ENCODE results near the gene CDRT4. TPM values are rescaled to one million over a fixed set of nuclear protein-coding genes. Genes with fewer than 3 reads are reported as not detected.

The CDRT4 gene
- 9.6 and 10.1 TPM in 2 replicates for total RNA-seq
- long read RNA-seq, partial matches to known transcripts: 0 of 7 reads
- long read RNA-seq, other reads (novel, unspliced or antisense): 6 of 7 reads

DNA sequence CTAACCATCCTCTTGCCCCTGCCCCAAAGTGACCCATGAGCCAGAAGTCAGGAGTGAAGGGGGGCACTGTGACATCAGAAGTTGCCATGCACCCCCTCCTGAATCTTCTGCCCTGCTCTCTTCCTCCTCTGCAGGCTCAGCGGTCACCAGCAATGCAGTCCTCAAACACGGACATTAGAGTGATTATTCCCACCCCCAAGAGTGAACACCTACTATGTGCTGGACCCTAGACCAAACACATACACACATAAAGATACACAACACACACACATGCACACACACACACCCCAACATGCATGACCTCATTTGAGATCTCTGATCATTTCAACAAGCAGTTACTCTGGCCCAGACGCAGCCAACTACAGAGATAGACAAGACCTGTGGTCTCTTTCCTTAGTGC, at the start of gene CDRT4:
Gene CDRT4 (minus strand): TSS at position 30 of the 400 bp plus-strand sequence. CDS start 27,383 bp downstream, outside the sequence.
- DNase-seq (ENCODE audit: extremely low spot score, unreplicated experiment): no peak
- Mint-ChIP-seq H3K27me3 (ENCODE audit: unreplicated experiment) (no peaks in the 10 kb centered on the region), H3K36me3 (ENCODE audit: unreplicated experiment) (no peaks in the 10 kb centered on the region), H3K4me1 (ENCODE audit: unreplicated experiment) (peaks cover 32% of the 10 kb centered on the region), H3K9me3 (ENCODE audit: unreplicated experiment) (no peaks in the 10 kb centered on the region), H3K4me3 (ENCODE audit: unreplicated experiment) (no peak within 1 kb of the TSS), H3K27ac (ENCODE audit: unreplicated experiment) (peak within 1 kb of the TSS; percentile 25)
- TF ChIP-seq, protein P1, sequence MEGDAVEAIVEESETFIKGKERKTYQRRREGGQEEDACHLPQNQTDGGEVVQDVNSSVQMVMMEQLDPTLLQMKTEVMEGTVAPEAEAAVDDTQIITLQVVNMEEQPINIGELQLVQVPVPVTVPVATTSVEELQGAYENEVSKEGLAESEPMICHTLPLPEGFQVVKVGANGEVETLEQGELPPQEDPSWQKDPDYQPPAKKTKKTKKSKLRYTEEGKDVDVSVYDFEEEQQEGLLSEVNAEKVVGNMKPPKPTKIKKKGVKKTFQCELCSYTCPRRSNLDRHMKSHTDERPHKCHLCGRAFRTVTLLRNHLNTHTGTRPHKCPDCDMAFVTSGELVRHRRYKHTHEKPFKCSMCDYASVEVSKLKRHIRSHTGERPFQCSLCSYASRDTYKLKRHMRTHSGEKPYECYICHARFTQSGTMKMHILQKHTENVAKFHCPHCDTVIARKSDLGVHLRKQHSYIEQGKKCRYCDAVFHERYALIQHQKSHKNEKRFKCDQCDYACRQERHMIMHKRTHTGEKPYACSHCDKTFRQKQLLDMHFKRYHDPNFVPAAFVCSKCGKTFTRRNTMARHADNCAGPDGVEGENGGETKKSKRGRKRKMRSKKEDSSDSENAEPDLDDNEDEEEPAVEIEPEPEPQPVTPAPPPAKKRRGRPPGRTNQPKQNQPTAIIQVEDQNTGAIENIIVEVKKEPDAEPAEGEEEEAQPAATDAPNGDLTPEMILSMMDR (IDR thresholded peaks at IDR 0.05): no peak

DNA sequence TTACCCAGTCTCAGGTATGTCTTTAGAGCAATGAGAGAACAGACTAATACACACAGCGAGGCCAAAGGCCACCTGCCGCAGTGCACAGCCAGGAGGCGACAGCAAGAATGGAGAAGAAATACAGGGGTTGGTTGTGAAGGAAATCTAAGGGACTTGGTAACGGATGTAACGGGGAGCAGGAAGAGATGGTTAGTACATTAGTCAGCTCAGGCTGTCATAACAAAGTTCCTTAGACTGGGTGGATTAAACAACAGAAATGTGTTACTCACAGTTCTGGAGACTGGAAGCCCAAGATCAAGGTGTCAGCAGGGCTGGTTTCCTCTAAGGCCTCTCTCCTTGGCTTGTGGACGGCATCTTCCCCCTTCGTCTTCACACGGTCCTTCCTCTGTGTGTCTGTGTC, 48.7 kb upstream of the CDRT4 start:
- DNase-seq (ENCODE audit: extremely low spot score, unreplicated experiment): no peak
- Mint-ChIP-seq H3K4me1 (ENCODE audit: unreplicated experiment) (peaks cover 18% of the 10 kb centered on the region), H3K27me3 (ENCODE audit: unreplicated experiment) (no peaks in the 10 kb centered on the region), H3K27ac (ENCODE audit: unreplicated experiment) (no peak overlapping the region), H3K36me3 (ENCODE audit: unreplicated experiment) (peaks cover 25% of the 10 kb centered on the region), H3K9me3 (ENCODE audit: unreplicated experiment) (no peaks in the 10 kb centered on the region), H3K4me3 (ENCODE audit: unreplicated experiment) (no peak overlapping the region)
- TF ChIP-seq, protein P1 (IDR thresholded peaks at IDR 0.05): no peak

DNA sequence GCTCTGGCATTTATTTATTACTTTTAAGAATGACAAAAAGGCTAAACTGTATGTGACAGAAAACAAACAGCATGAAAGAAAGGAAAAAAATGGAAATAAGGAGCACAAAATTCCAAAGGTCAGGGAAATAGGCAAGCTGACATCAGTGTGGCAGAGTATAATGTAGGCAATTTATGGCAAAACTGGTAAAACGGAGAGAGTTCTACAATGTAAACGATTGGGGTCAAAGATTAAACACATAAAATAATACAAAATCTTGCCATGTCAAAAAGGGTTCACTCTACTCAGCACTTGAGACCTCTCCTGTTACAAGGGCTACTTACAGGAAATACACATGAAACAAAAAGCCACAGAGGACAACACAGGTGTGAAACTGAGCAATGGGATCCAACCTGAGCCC, 47.0 kb upstream of the CDRT4 start:
- DNase-seq (ENCODE audit: extremely low spot score, unreplicated experiment): no peak
- TF ChIP-seq, protein P1 (IDR thresholded peaks at IDR 0.05): no peak
- peaks cover 26% of the 10 kb centered on the region for H3K4me1 Mint-ChIP-seq (ENCODE audit: unreplicated experiment)
- no peak overlapping the region for H3K27ac Mint-ChIP-seq (ENCODE audit: unreplicated experiment)
- H3K27me3 Mint-ChIP-seq (ENCODE audit: unreplicated experiment): no peaks in the 10 kb centered on the region
- peaks cover 30% of the 10 kb centered on the region for H3K36me3 Mint-ChIP-seq (ENCODE audit: unreplicated experiment)
- peaks cover 5% of the 10 kb centered on the region for H3K9me3 Mint-ChIP-seq (ENCODE audit: unreplicated experiment)
- no peak overlapping the region for H3K4me3 Mint-ChIP-seq (ENCODE audit: unreplicated experiment)

DNA sequence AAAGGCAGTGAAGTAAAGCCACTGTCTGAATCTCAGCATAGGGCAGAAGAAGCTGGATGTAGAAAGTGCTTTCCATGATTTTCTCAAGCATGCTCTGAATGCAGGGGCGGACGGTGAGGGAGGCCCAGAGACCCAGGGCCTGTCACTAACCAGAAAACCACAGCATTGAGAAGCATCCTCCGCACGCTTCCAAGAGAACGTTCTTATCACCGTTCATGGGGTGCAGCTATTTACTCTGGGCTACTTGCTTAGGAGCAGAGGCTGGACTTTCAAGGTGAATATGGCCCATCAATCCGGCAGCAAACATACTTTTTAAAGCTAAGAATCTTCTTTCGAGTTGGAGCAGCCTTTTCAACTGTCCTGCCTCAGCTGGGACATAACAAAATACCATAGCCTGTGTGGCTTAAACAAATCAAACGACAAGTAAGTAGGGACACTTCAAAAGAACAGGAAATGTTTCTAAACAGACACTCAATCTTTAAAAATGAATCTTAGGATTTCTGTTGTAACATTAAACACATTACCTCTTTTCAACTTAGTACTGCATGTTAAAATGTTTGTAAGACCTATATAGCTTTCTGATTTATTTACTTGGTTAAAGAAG, 46.5 kb upstream of the CDRT4 start:
- TF ChIP-seq, protein P1 (IDR thresholded peaks at IDR 0.05): no peak
- H3K27ac Mint-ChIP-seq (ENCODE audit: unreplicated experiment): peak overlapping the region; percentile 74
- peaks cover 26% of the 10 kb centered on the region for H3K4me1 Mint-ChIP-seq (ENCODE audit: unreplicated experiment)
- no peak for DNase-seq (ENCODE audit: extremely low spot score, unreplicated experiment)
- no peaks in the 10 kb centered on the region for H3K27me3 Mint-ChIP-seq (ENCODE audit: unreplicated experiment)
- H3K4me3 Mint-ChIP-seq (ENCODE audit: unreplicated experiment): no peak overlapping the region
- H3K36me3 Mint-ChIP-seq (ENCODE audit: unreplicated experiment): peaks cover 29% of the 10 kb centered on the region
- peaks cover 5% of the 10 kb centered on the region for H3K9me3 Mint-ChIP-seq (ENCODE audit: unreplicated experiment)

DNA sequence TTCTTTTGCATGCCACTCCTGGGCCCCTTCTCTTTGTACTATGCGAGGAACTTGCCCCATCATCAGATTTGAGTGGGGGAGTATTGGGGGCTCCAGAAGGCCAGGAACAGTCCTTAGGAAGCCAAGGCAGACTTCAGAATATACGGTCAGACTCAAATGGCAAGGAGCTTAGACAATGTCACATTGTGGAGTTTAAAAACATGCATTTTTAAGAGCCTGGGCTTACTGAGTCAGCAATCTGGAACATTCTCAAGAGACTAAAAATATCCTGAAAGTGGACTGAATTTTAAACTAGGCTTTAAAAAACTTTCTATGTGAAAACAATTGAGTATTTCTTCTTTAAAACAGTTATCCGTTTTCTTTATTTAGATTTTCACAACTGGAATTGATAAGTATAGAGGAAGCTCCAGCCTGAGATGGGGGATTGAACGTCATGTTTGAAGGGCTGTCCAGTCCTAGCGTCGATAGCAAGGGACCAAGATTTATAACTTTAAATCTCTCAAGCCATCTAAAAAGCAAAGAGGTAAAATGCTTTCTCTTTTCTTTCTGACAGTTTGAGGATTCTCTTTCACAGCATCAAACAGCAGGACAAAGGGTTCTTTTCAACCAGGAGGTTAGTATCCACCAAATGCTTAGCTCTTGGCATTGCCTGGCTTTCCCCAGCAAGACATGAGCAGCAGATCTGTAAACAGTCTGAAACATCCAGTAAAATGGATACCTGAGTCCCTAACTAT, 45.8 kb upstream of the CDRT4 start:
- Mint-ChIP-seq H3K4me3 (ENCODE audit: unreplicated experiment) (no peak overlapping the region), H3K27me3 (ENCODE audit: unreplicated experiment) (no peaks in the 10 kb centered on the region), H3K36me3 (ENCODE audit: unreplicated experiment) (peaks cover 28% of the 10 kb centered on the region), H3K27ac (ENCODE audit: unreplicated experiment) (peak overlapping the region; percentile 74), H3K4me1 (ENCODE audit: unreplicated experiment) (peaks cover 26% of the 10 kb centered on the region), H3K9me3 (ENCODE audit: unreplicated experiment) (peaks cover 5% of the 10 kb centered on the region)
- TF ChIP-seq, protein P1 (IDR thresholded peaks at IDR 0.05): no peak
- DNase-seq (ENCODE audit: extremely low spot score, unreplicated experiment): no peak

Measured in osteocyte (in vitro differentiated cells).